ENCODE results near the gene TRIM22.
"Not testable (repeated sequence)": the region's sequence is repeated elsewhere in the genome, so short reads cannot be mapped to it uniquely, and the experiment has no call there.

The TRIM22 gene, protein sequence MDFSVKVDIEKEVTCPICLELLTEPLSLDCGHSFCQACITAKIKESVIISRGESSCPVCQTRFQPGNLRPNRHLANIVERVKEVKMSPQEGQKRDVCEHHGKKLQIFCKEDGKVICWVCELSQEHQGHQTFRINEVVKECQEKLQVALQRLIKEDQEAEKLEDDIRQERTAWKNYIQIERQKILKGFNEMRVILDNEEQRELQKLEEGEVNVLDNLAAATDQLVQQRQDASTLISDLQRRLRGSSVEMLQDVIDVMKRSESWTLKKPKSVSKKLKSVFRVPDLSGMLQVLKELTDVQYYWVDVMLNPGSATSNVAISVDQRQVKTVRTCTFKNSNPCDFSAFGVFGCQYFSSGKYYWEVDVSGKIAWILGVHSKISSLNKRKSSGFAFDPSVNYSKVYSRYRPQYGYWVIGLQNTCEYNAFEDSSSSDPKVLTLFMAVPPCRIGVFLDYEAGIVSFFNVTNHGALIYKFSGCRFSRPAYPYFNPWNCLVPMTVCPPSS

GRCh38 chr11:5689551-5689983 is at the start of gene TRIM22:
Gene TRIM22 (plus strand): TSS chr11:5689790. CDS start chr11:5696233, 6,443 bp downstream.
- peaks cover 36% of the 10 kb centered on the region for H3K36me3 Mint-ChIP-seq (ENCODE audit: low read depth)
- H3K4me3 Mint-ChIP-seq = peak within 1 kb of the TSS; percentile 92
- peak within 1 kb of the TSS; percentile 88 for H3K27ac Mint-ChIP-seq
- H3K27me3 Mint-ChIP-seq (ENCODE audit: low read depth) = no peaks in the 10 kb centered on the region
- no peaks in the 10 kb centered on the region for H3K9me3 Mint-ChIP-seq
- H3K4me1 Mint-ChIP-seq (ENCODE audit: low read depth) = peaks cover 41% of the 10 kb centered on the region

DNA sequence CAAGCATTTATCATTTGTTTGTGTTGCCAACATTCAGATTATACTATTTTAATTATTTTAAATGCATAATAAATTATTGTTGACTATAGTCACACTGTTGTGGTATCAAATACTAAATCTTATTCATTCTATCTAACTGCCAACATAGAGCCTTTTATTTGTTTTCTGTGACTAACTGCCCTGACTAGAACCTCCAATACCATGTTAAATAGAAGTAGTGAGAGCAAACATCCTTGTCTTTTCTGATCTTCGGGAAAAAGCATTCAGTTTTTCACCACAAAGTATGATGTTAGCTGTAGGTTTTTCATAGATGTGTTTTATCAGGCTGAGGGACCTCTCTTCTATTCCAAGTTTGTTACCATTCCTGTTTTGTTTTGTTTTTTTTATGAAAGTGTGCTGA is 49.6 kb upstream of the TRIM22 start:
- H3K27ac Mint-ChIP-seq = no peak overlapping the region
- no peaks in the 10 kb centered on the region for H3K9me3 Mint-ChIP-seq

DNA sequence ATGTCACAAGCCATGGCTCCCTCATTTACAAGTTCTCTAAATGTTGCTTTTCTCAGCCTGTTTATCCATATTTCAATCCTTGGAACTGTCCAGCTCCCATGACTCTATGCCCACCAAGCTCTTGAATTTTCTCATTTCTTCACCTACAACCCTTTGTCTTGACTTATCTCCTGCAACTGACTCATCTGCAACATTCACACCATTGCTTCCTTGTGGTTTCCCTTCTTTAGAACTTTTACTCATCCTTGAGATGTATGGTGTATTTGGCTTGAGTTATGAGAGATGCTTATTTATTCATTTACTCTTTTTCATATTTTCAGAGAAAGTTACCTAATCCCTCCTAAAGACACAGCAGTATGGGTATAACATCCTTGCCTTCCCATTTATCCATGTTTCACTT is 46.0 kb upstream of the TRIM22 start:
- Mint-ChIP-seq H3K9me3 (no peaks in the 10 kb centered on the region), H3K36me3 (ENCODE audit: low read depth) (peaks cover 22% of the 10 kb centered on the region), H3K27ac (no peak overlapping the region), H3K27me3 (ENCODE audit: low read depth) (no peaks in the 10 kb centered on the region), H3K4me1 (ENCODE audit: low read depth) (peaks cover 5% of the 10 kb centered on the region), H3K4me3 (no peak overlapping the region)

More for the DNA sequence above, 49.6 kb upstream of the TRIM22 start:
- H3K36me3 Mint-ChIP-seq (ENCODE audit: low read depth) = peaks cover 28% of the 10 kb centered on the region
- no peaks in the 10 kb centered on the region for H3K27me3 Mint-ChIP-seq (ENCODE audit: low read depth)
- H3K4me3 Mint-ChIP-seq = no peak overlapping the region
- peaks cover 5% of the 10 kb centered on the region for H3K4me1 Mint-ChIP-seq (ENCODE audit: low read depth)

DNA sequence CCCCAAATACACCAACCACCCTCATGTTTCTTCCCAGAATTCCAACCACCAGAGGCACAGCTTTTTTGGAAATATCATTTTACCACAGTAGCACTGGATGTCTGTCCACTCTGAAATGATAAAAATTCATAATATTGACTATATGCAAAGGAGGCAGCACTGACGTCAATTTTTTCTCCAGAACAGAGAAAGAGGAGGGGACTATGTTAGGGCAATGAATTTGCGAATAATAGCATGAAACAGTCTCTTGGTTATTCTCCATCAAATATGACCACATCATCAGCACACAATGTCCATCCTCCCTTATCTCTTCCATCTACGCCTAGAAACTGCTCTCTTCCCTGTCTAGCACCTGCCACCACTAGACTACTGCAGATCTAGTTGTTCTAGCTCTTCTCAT is 43.5 kb upstream of the TRIM22 start:
- H3K36me3 Mint-ChIP-seq (ENCODE audit: low read depth) = peaks cover 20% of the 10 kb centered on the region
- H3K27ac Mint-ChIP-seq = no peak overlapping the region
- H3K9me3 Mint-ChIP-seq = no peaks in the 10 kb centered on the region
- no peak overlapping the region for H3K4me3 Mint-ChIP-seq
- H3K4me1 Mint-ChIP-seq (ENCODE audit: low read depth) = peaks cover 5% of the 10 kb centered on the region
- no peaks in the 10 kb centered on the region for H3K27me3 Mint-ChIP-seq (ENCODE audit: low read depth)

- peaks cover 20% of the 10 kb centered on the region for H3K9me3 Mint-ChIP-seq
- no peaks in the 10 kb centered on the region for H3K27me3 Mint-ChIP-seq (ENCODE audit: low read depth)
- H3K27ac Mint-ChIP-seq = no peak overlapping the region
- H3K36me3 Mint-ChIP-seq (ENCODE audit: low read depth) = peaks cover 7% of the 10 kb centered on the region
- no peak overlapping the region for H3K4me3 Mint-ChIP-seq
- H3K4me1 Mint-ChIP-seq (ENCODE audit: low read depth) = no peaks in the 10 kb centered on the region
Observed at GRCh38 chr11:5655474-5655873, 34.1 kb upstream of the TRIM22 start.

DNA sequence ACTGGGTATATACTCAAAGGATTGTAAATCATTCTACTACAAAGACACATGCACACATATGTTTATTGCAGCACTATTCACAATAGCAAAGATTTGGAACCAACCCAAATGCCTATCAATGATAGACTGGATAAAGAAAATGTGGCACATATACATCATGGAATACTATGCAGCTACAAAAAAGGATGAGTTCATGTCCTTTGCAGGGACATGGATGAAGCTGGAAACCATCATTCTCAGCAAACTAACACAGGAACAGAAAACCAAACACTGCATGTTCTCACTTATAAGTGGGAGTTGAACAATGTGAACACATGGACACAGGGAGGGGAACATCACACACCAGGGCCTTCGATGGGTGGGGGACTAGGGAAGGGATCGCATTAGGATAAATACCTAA is 32.6 kb upstream of the TRIM22 start:
- H3K36me3 Mint-ChIP-seq (ENCODE audit: low read depth); H3K4me1 Mint-ChIP-seq (ENCODE audit: low read depth); H3K4me3 Mint-ChIP-seq; H3K27me3 Mint-ChIP-seq (ENCODE audit: low read depth); H3K27ac Mint-ChIP-seq: not testable (repeated sequence)
- H3K9me3 Mint-ChIP-seq = peaks cover 19% of the 10 kb centered on the region

DNA sequence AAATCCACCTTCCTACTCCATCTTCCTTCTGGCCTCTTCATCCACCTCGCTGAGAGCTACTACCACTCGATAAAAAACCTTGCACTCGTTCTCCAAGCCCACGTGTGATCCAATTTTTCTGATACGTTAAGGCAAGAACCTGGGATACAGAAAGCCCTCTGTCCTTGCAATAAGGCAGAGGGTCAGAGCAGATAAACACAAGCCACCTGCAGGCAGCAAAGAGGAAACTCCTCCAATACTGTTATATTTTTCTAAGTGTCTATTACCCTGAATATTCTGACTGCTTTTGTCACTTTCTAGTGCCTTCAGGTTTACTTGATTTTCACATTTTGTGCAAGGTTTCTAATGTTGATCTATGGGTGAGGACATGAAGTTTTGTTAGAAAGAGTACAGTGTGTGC is 31.3 kb upstream of the TRIM22 start:
- H3K36me3 Mint-ChIP-seq (ENCODE audit: low read depth) = peaks cover 9% of the 10 kb centered on the region
- H3K27ac Mint-ChIP-seq = no peak overlapping the region
- no peaks in the 10 kb centered on the region for H3K27me3 Mint-ChIP-seq (ENCODE audit: low read depth)
- H3K4me3 Mint-ChIP-seq = no peak overlapping the region
- no peaks in the 10 kb centered on the region for H3K4me1 Mint-ChIP-seq (ENCODE audit: low read depth)
- peaks cover 13% of the 10 kb centered on the region for H3K9me3 Mint-ChIP-seq

GRCh38 chr11:5663511-5663910 is 26.1 kb upstream of the TRIM22 start:
- no peak overlapping the region for H3K4me3 Mint-ChIP-seq
- H3K27me3 Mint-ChIP-seq (ENCODE audit: low read depth) = no peaks in the 10 kb centered on the region
- peaks cover 2% of the 10 kb centered on the region for H3K9me3 Mint-ChIP-seq
- peaks cover 17% of the 10 kb centered on the region for H3K36me3 Mint-ChIP-seq (ENCODE audit: low read depth)
- H3K4me1 Mint-ChIP-seq (ENCODE audit: low read depth) = no peaks in the 10 kb centered on the region
- no peak overlapping the region for H3K27ac Mint-ChIP-seq

DNA sequence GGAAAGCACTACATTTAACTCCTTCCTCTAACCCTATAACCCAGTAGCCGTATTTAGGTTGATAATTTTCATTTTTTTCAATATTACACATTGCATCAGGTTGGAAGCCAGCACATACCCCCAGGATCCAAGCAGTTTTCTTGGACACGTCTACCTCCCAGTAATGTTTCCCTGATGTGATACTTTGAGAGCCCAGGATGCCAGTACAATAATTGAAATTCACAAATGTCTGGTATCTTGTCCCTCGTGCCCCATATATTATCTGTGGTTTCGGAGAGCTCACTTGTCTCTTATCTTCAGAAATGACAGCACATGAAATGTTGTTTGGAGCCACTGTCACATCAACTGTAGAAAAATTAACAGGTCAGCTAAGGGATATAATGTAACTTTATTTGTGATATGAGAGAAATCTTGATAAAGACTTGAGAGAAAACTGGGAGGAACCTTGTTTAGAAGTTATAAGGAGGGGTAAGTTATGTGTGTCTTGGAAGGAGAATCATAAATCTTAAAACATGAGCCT is 24.5 kb upstream of the TRIM22 start:
- Mint-ChIP-seq H3K4me3 (no peak overlapping the region), H3K27ac (no peak overlapping the region), H3K27me3 (ENCODE audit: low read depth) (no peaks in the 10 kb centered on the region), H3K4me1 (ENCODE audit: low read depth) (no peaks in the 10 kb centered on the region), H3K9me3 (no peaks in the 10 kb centered on the region), H3K36me3 (ENCODE audit: low read depth) (peaks cover 21% of the 10 kb centered on the region)

GRCh38 chr11:5665746-5666401 is 23.7 kb upstream of the TRIM22 start:
- H3K36me3 Mint-ChIP-seq (ENCODE audit: low read depth) = peaks cover 26% of the 10 kb centered on the region
- H3K4me3 Mint-ChIP-seq = no peak overlapping the region
- no peaks in the 10 kb centered on the region for H3K27me3 Mint-ChIP-seq (ENCODE audit: low read depth)

DNA sequence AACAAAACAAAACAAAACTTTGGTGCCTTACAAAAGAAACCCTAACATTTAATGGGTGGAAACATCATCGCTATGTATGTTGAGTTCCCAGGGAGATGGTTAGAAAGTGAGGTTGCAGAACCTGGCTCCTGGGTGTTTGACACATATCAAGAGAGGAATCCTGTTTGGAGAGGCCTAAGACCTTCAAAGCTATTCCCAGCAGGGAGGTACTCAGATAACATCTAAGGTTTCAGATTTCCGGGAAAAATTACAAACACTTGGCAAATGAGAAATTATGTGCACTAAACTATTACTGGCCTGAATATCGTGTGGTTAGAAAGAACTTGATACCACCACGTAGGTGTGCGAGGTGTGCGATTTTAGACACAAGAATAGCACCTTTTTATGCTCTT is 23.2 kb upstream of the TRIM22 start:
- Mint-ChIP-seq H3K27me3 (ENCODE audit: low read depth) (no peaks in the 10 kb centered on the region), H3K27ac (no peak overlapping the region), H3K4me1 (ENCODE audit: low read depth) (no peaks in the 10 kb centered on the region), H3K9me3 (no peaks in the 10 kb centered on the region), H3K4me3 (no peak overlapping the region), H3K36me3 (ENCODE audit: low read depth) (peaks cover 26% of the 10 kb centered on the region)

More at GRCh38 chr11:5665746-5666401, 23.7 kb upstream of the TRIM22 start:
- Mint-ChIP-seq H3K9me3 (no peaks in the 10 kb centered on the region), H3K27ac (no peak overlapping the region), H3K4me1 (ENCODE audit: low read depth) (no peaks in the 10 kb centered on the region)

DNA sequence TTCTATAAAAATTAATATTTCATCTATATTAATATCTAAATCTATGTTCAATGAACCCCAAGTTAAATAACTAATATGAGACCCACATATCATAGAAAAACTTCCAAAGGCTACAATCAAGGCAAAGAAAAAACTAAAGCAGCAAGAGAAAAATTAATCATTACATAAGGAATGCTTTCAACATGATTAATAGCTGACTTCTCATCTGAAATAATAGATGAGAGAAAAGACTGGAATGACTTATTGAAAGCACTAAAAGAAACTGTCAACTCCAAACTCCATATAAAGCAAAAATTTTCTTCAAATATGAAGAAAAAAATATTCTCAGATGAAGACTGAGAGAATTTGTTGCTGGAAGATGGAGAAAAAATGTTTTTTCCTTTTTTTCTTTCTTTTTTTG is 17.8 kb upstream of the TRIM22 start:
- Mint-ChIP-seq H3K4me1 (ENCODE audit: low read depth) (peaks cover 5% of the 10 kb centered on the region), H3K36me3 (ENCODE audit: low read depth) (peaks cover 30% of the 10 kb centered on the region), H3K27me3 (ENCODE audit: low read depth) (no peaks in the 10 kb centered on the region), H3K27ac (no peak overlapping the region), H3K4me3 (no peak overlapping the region), H3K9me3 (peaks cover 4% of the 10 kb centered on the region)

GRCh38 chr11:5674391-5674790 is 15.2 kb upstream of the TRIM22 start:
- Mint-ChIP-seq H3K9me3 (peaks cover 4% of the 10 kb centered on the region), H3K4me1 (ENCODE audit: low read depth) (peaks cover 14% of the 10 kb centered on the region), H3K27ac (no peak overlapping the region), H3K4me3 (no peak overlapping the region), H3K27me3 (ENCODE audit: low read depth) (no peaks in the 10 kb centered on the region), H3K36me3 (ENCODE audit: low read depth) (peaks cover 44% of the 10 kb centered on the region)

GRCh38 chr11:5679811-5680210 is 9.8 kb upstream of the TRIM22 start:
- no peaks in the 10 kb centered on the region for H3K27me3 Mint-ChIP-seq (ENCODE audit: low read depth)
- peaks cover 26% of the 10 kb centered on the region for H3K4me1 Mint-ChIP-seq (ENCODE audit: low read depth)
- H3K4me3 Mint-ChIP-seq = no peak overlapping the region
- no peak overlapping the region for H3K27ac Mint-ChIP-seq
- H3K9me3 Mint-ChIP-seq = peaks cover under 1% of the 10 kb centered on the region
- H3K36me3 Mint-ChIP-seq (ENCODE audit: low read depth) = peaks cover 46% of the 10 kb centered on the region

All from T-helper 1 cell treated with Interleukin-12 subunit alpha and Interleukin-12 subunit beta and Interleukin-4 antibody, amounts not matched to agents 30 μg/mL and 1 μg/mL, for 36 hours (primary cell).